ENCODE data around the gene ARHGEF33.

The ARHGEF33 gene

GRCh38 chr2:39015424-39015823 is 125.7 kb downstream of the ARHGEF33 start:
- TF ChIP-seq, protein P1, sequence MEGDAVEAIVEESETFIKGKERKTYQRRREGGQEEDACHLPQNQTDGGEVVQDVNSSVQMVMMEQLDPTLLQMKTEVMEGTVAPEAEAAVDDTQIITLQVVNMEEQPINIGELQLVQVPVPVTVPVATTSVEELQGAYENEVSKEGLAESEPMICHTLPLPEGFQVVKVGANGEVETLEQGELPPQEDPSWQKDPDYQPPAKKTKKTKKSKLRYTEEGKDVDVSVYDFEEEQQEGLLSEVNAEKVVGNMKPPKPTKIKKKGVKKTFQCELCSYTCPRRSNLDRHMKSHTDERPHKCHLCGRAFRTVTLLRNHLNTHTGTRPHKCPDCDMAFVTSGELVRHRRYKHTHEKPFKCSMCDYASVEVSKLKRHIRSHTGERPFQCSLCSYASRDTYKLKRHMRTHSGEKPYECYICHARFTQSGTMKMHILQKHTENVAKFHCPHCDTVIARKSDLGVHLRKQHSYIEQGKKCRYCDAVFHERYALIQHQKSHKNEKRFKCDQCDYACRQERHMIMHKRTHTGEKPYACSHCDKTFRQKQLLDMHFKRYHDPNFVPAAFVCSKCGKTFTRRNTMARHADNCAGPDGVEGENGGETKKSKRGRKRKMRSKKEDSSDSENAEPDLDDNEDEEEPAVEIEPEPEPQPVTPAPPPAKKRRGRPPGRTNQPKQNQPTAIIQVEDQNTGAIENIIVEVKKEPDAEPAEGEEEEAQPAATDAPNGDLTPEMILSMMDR (IDR thresholded peaks at IDR 0.05; ENCODE audit: low read depth, low read length): no peak
- TF ChIP-seq EZH2phosphoT487 (IDR thresholded peaks at IDR 0.05; ENCODE audit: low read depth): no peak
- Histone ChIP-seq H3K4me2 (ENCODE audit: low read length) (no peak overlapping the region), H3K9ac (ENCODE audit: low read length) (no peak overlapping the region), H3K9me3 (ENCODE audit: insufficient read depth, low read length) (no peaks in the 10 kb centered on the region), H4K20me1 (ENCODE audit: insufficient read depth, low read length) (no peaks in the 10 kb centered on the region), H3K4me3 (ENCODE audit: low read length) (no peak overlapping the region), H3K36me3 (replicated peaks; ENCODE audit: low read depth, low read length) (peaks cover 19% of the 10 kb centered on the region), H3K27me3 (ENCODE audit: low read depth, low read length) (no peaks in the 10 kb centered on the region), H3K79me2 (ENCODE audit: low read length) (no peaks in the 10 kb centered on the region), H3K4me1 (ENCODE audit: low read length) (no peaks in the 10 kb centered on the region), H3K27ac (ENCODE audit: low read length) (no peak overlapping the region), H2AFZ (ENCODE audit: low read depth, low read length) (no peak overlapping the region)

GRCh38 chr2:39017334-39017733 is 127.7 kb downstream of the ARHGEF33 start:
- Histone ChIP-seq H3K27ac (ENCODE audit: low read length) (no peak overlapping the region), H3K79me2 (ENCODE audit: low read length) (no peaks in the 10 kb centered on the region), H3K36me3 (replicated peaks; ENCODE audit: low read depth, low read length) (peaks cover 12% of the 10 kb centered on the region), H3K4me2 (ENCODE audit: low read length) (no peak overlapping the region), H3K4me3 (ENCODE audit: low read length) (no peak overlapping the region), H3K9me3 (ENCODE audit: insufficient read depth, low read length) (no peaks in the 10 kb centered on the region), H3K9ac (ENCODE audit: low read length) (no peak overlapping the region), H3K4me1 (ENCODE audit: low read length) (no peaks in the 10 kb centered on the region), H2AFZ (ENCODE audit: low read depth, low read length) (no peak overlapping the region), H3K27me3 (ENCODE audit: low read depth, low read length) (no peaks in the 10 kb centered on the region), H4K20me1 (ENCODE audit: insufficient read depth, low read length) (no peaks in the 10 kb centered on the region)
- no peak for TF ChIP-seq EZH2phosphoT487 (IDR thresholded peaks at IDR 0.05; ENCODE audit: low read depth)
- TF ChIP-seq, protein P1 (IDR thresholded peaks at IDR 0.05; ENCODE audit: low read depth, low read length): no peak

DNA sequence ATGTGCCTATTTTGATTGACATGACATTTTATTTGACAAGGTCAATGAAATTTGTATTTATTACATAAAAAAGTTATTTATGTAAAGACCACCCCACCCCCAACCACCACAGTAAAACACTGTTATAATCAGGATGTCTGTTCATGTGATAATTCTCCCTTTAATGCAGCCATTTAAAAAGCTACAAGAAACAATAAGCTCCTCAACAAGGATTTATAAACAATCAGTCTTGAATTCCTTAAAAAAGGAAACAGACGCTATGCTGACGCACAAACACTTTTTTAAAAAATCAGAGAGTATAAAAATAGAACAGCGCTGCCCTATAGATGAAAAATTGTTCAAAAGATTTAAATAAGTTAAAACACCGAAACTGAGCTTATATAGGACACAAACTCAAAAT is 129.0 kb downstream of the ARHGEF33 start:
- Histone ChIP-seq H3K9ac (ENCODE audit: low read length) (no peak overlapping the region), H3K36me3 (replicated peaks; ENCODE audit: low read depth, low read length) (peaks cover 7% of the 10 kb centered on the region)

DNA sequence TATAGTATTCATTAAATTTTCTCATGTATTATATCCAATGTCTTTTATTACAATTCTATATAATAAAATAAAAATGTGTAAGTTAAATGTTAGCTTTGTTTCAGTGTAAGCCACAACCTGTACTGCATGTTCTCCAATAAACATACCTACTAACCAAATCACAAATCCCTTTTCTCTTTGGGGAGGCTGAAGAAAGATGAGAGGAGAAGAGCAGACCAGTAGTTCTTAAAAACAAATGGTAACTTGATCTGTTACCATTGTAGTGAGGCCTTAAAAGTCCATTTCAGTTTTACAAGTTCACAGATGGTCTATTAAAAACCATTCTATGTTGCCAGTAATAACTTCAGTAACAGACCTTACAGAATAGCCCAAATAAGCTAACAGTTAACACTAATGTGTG is 130.7 kb downstream of the ARHGEF33 start:
- H3K4me2 ChIP-seq (ENCODE audit: low read length): no peak overlapping the region
- no peaks in the 10 kb centered on the region for H3K9me3 ChIP-seq (ENCODE audit: insufficient read depth, low read length)
- no peak overlapping the region for H2AFZ ChIP-seq (ENCODE audit: low read depth, low read length)
- no peak overlapping the region for H3K27ac ChIP-seq (ENCODE audit: low read length)
- H4K20me1 ChIP-seq (ENCODE audit: insufficient read depth, low read length): no peaks in the 10 kb centered on the region
- H3K4me1 ChIP-seq (ENCODE audit: low read length): no peaks in the 10 kb centered on the region
- no peak overlapping the region for H3K4me3 ChIP-seq (ENCODE audit: low read length)
- H3K36me3 ChIP-seq (replicated peaks; ENCODE audit: low read depth, low read length): peaks cover 5% of the 10 kb centered on the region
- no peaks in the 10 kb centered on the region for H3K27me3 ChIP-seq (ENCODE audit: low read depth, low read length)
- no peak overlapping the region for H3K9ac ChIP-seq (ENCODE audit: low read length)
- H3K79me2 ChIP-seq (ENCODE audit: low read length): no peaks in the 10 kb centered on the region
- TF ChIP-seq EZH2phosphoT487 (IDR thresholded peaks at IDR 0.05; ENCODE audit: low read depth): no peak
- TF ChIP-seq, protein P1 (IDR thresholded peaks at IDR 0.05; ENCODE audit: low read depth, low read length): no peak

More for the DNA sequence above, 129.0 kb downstream of the ARHGEF33 start:
- H3K4me1 ChIP-seq (ENCODE audit: low read length): no peaks in the 10 kb centered on the region
- no peaks in the 10 kb centered on the region for H3K79me2 ChIP-seq (ENCODE audit: low read length)
- no peak overlapping the region for H3K27ac ChIP-seq (ENCODE audit: low read length)
- no peak overlapping the region for H2AFZ ChIP-seq (ENCODE audit: low read depth, low read length)
- H3K4me2 ChIP-seq (ENCODE audit: low read length): no peak overlapping the region
- H4K20me1 ChIP-seq (ENCODE audit: insufficient read depth, low read length): no peaks in the 10 kb centered on the region
- H3K9me3 ChIP-seq (ENCODE audit: insufficient read depth, low read length): no peaks in the 10 kb centered on the region
- H3K4me3 ChIP-seq (ENCODE audit: low read length): no peak overlapping the region
- TF ChIP-seq, protein P1 (IDR thresholded peaks at IDR 0.05; ENCODE audit: low read depth, low read length): no peak
- no peak for TF ChIP-seq EZH2phosphoT487 (IDR thresholded peaks at IDR 0.05; ENCODE audit: low read depth)
- H3K27me3 ChIP-seq (ENCODE audit: low read depth, low read length): no peaks in the 10 kb centered on the region

All from OCI-LY3 (cell line).